ENCODE results near the gene FAM120B. TPM values are rescaled to one million over a fixed set of nuclear protein-coding genes. Genes with fewer than 3 reads are reported as not detected.

Gene FAM120B
- total and polyA plus RNA-seq, 2 experiments from 2014 or later, result 17.1 to 29.1 TPM

DNA sequence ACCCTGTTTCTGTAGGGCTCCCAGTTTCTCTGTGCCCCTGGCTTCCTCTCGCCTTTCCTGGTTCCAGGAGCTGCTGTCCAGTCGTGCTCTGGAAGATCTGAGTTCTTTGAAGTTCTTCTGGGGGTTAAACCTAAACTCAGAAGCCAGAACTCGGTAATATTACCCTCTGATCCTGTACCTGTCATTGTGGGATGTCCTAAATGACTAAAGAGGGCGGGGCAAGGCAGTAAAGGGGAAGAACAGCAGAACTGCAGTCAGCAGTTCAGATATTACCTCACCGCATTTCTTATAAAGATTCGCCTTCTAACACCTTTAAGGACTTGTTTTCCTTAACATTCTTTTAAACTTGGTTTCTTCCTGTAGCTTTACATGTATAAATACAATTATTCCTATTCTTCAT lies 63.9 kb downstream of the FAM120B start:
- no peak overlapping the region for H3K27ac ChIP-seq
- WGBS, 2 experiments (ENCODE audit: low coverage in 1 of 2, low lambda C conversion rate in 2 of 2, missing lambda C conversion rate in 2 of 2), result 84 to 92% methylated on average over 6 of the region's 6 CpGs
- H3K9ac ChIP-seq, result no peak overlapping the region
- H3K4me1 ChIP-seq (ENCODE audit: insufficient read depth), result no peaks in the 10 kb centered on the region
- H3K27me3 ChIP-seq (replicated peaks; ENCODE audit: insufficient read depth), result no peaks in the 10 kb centered on the region
- 0 out of 2 replicates have a peak, but pooled peaks cover 11% of the 10 kb centered on the region for H3K36me3 ChIP-seq (ENCODE audit: low read depth)
- H2AFZ ChIP-seq, result no peak overlapping the region
- no peaks in the 10 kb centered on the region for H3F3A ChIP-seq (ENCODE audit: insufficient read depth)
- no peaks in the 10 kb centered on the region for H4K20me1 ChIP-seq (ENCODE audit: insufficient read depth)
- in situ Hi-C loops (cut with MboI), result no loop called here
- H3K9me3 ChIP-seq (ENCODE audit: low read depth), result no peaks in the 10 kb centered on the region
- TF ChIP-seq EZH2phosphoT487 (IDR thresholded peaks at IDR 0.05; ENCODE audit: insufficient read depth, low read depth) (no peak), EZH2 (IDR thresholded peaks at IDR 0.05; ENCODE audit: insufficient read depth, poor library complexity, severe bottlenecking) (no peak)
- no peaks in the 10 kb centered on the region for H3K9me2 ChIP-seq (ENCODE audit: insufficient read depth)
- H3K79me2 ChIP-seq (ENCODE audit: insufficient read depth), result no peaks in the 10 kb centered on the region
- no peak overlapping the region for H3K4me3 ChIP-seq
- H3K4me2 ChIP-seq (ENCODE audit: unreplicated experiment), result no peak overlapping the region
- no peak for DNase-seq

DNA sequence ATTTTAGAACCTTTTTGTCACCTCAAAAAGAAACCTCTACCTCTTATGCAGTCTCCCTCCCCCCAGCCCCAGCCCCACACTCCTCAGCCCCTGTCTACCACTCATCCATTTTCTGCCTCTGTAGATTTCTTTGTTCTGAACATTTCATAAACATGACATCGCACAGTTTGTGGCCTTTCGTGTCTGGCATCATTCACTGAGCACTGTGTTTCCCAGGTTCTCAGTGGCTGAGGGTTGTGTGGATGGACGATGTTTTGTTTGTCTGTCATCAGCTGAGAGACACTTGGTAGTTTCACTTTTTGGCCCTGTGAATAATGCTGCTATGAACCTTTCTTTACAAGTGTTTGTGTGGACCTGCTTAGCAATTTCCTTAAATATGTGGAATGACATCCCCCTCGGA lies 64.5 kb downstream of the FAM120B start:
- Histone ChIP-seq H2AFZ (no peak overlapping the region), H3K4me1 (ENCODE audit: insufficient read depth) (no peaks in the 10 kb centered on the region), H3K9me3 (ENCODE audit: low read depth) (no peaks in the 10 kb centered on the region), H3K36me3 (ENCODE audit: low read depth) (0 out of 2 replicates have a peak, but pooled peaks cover 11% of the 10 kb centered on the region), H3K27me3 (replicated peaks; ENCODE audit: insufficient read depth) (no peaks in the 10 kb centered on the region), H3K79me2 (ENCODE audit: insufficient read depth) (no peaks in the 10 kb centered on the region), H3K27ac (no peak overlapping the region), H4K20me1 (ENCODE audit: insufficient read depth) (no peaks in the 10 kb centered on the region), H3K4me2 (ENCODE audit: unreplicated experiment) (no peak overlapping the region), H3F3A (ENCODE audit: insufficient read depth) (no peaks in the 10 kb centered on the region), H3K4me3 (no peak overlapping the region), H3K9me2 (ENCODE audit: insufficient read depth) (no peaks in the 10 kb centered on the region), H3K9ac (no peak overlapping the region)
- TF ChIP-seq EZH2 (IDR thresholded peaks at IDR 0.05; ENCODE audit: insufficient read depth, poor library complexity, severe bottlenecking), result no peak
- no peak for TF ChIP-seq EZH2phosphoT487 (IDR thresholded peaks at IDR 0.05; ENCODE audit: insufficient read depth, low read depth)
- in situ Hi-C loops (cut with MboI), result no loop called here
- WGBS, 2 experiments (ENCODE audit: low coverage in 1 of 2, low lambda C conversion rate in 2 of 2, missing lambda C conversion rate in 2 of 2), result 97% methylated on average over 4 of the region's 4 CpGs
- DNase-seq, result no peak

DNA sequence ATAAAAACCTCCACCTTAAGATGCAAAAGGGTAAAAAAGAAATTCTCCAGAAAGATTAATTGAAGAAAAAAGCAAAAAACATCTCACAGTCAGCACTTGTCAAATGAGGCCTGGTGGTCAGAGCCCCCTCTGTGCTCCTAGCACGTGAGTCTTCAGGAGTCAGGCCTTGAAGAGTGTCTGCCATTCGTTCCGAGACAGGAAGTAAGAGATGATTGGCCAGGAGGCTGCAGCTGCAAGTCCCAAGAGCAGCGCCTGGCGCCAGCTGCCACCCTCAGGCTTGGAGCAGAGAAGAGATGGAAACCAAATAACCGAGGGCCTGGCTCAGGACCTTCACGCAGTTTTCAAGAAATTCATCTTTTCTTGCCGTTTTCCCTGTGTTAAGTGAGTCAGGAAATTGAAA lies 65.0 kb downstream of the FAM120B start:
- H2AFZ ChIP-seq, result no peak overlapping the region
- WGBS, 2 experiments (ENCODE audit: low coverage in 1 of 2, low lambda C conversion rate in 2 of 2, missing lambda C conversion rate in 2 of 2), result 71 to 75% methylated on average over 8 of the region's 8 CpGs
- H4K20me1 ChIP-seq (ENCODE audit: insufficient read depth), result no peaks in the 10 kb centered on the region
- TF ChIP-seq EZH2phosphoT487 (IDR thresholded peaks at IDR 0.05; ENCODE audit: insufficient read depth, low read depth) (no peak), EZH2 (IDR thresholded peaks at IDR 0.05; ENCODE audit: insufficient read depth, poor library complexity, severe bottlenecking) (no peak)
- no peaks in the 10 kb centered on the region for H3K79me2 ChIP-seq (ENCODE audit: insufficient read depth)
- H3K9me3 ChIP-seq (ENCODE audit: low read depth), result no peaks in the 10 kb centered on the region
- no peak for DNase-seq
- H3K4me3 ChIP-seq, result no peak overlapping the region
- no peak overlapping the region for H3K9ac ChIP-seq
- H3K27me3 ChIP-seq (replicated peaks; ENCODE audit: insufficient read depth), result no peaks in the 10 kb centered on the region
- H3K36me3 ChIP-seq (ENCODE audit: low read depth), result 0 out of 2 replicates have a peak, but pooled peaks cover 11% of the 10 kb centered on the region
- H3K9me2 ChIP-seq (ENCODE audit: insufficient read depth), result no peaks in the 10 kb centered on the region
- H3K27ac ChIP-seq, result no peak overlapping the region
- no peaks in the 10 kb centered on the region for H3K4me1 ChIP-seq (ENCODE audit: insufficient read depth)
- in situ Hi-C loops (cut with MboI), result no loop called here
- no peak overlapping the region for H3K4me2 ChIP-seq (ENCODE audit: unreplicated experiment)
- no peaks in the 10 kb centered on the region for H3F3A ChIP-seq (ENCODE audit: insufficient read depth)

DNA sequence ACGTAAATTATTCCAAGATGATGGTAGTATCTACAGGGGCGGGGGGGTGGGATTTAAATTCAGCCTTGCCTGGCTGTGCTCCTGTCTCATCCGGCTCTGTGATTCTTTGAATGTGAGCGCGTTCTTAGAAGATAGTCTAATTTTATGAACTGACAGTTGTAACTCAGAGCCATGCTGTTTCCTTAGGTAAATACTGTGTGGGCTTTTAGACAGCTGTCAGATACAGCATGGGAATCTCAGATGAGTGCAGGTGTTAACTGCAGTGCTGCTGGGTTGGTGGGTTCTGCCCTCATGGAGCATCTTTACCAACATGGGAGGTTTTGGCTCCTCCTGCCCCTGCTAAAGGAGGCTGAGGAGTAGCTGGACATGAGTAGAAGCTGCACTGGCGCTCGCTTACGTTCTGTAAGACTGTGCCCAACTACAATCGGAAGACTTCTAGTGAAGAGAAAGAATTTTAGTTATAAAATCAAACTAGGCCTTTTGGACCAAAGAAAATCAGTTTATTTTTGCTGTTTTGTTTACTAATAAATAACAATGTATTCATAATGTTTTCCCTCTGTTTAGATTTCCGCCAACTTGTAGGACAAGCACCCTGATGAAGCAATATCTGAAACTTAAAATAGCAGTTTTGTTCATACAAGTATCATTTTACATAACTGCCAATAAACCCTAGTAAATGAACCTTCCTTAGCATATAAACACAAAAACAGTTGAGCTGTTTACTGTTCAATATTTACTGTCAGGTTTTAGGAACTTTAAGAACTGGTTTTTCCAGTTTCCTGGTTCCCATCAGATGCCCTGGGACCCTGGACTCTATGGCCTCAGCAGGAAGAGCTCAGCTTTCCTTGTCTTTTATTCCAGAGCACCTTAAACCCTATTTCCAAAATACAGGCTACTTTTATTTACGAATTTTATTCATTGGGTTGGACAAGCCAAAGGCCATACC lies 66.1 kb downstream of the FAM120B start:
- in situ Hi-C loops (cut with MboI), result no loop called here
- no peaks in the 10 kb centered on the region for H3K4me1 ChIP-seq (ENCODE audit: insufficient read depth)
- H3K27ac ChIP-seq, result no peak overlapping the region
- no peaks in the 10 kb centered on the region for H3K27me3 ChIP-seq (replicated peaks; ENCODE audit: insufficient read depth)
- H3K4me3 ChIP-seq, result no peak overlapping the region
- no peak for DNase-seq
- H3K9ac ChIP-seq, result no peak overlapping the region
- H3K4me2 ChIP-seq (ENCODE audit: unreplicated experiment), result no peak overlapping the region
- H4K20me1 ChIP-seq (ENCODE audit: insufficient read depth), result no peaks in the 10 kb centered on the region
- no peaks in the 10 kb centered on the region for H3F3A ChIP-seq (ENCODE audit: insufficient read depth)
- no peak overlapping the region for H2AFZ ChIP-seq
- H3K79me2 ChIP-seq (ENCODE audit: insufficient read depth), result no peaks in the 10 kb centered on the region
- no peaks in the 10 kb centered on the region for H3K9me3 ChIP-seq (ENCODE audit: low read depth)
- no peaks in the 10 kb centered on the region for H3K9me2 ChIP-seq (ENCODE audit: insufficient read depth)
- 0 out of 2 replicates have a peak, but pooled peaks cover 5% of the 10 kb centered on the region for H3K36me3 ChIP-seq (ENCODE audit: low read depth)
- TF ChIP-seq EZH2phosphoT487 (IDR thresholded peaks at IDR 0.05; ENCODE audit: insufficient read depth, low read depth) (no peak), EZH2 (IDR thresholded peaks at IDR 0.05; ENCODE audit: insufficient read depth, poor library complexity, severe bottlenecking) (no peak)
- 97 to 98% methylated on average over 11 of the region's 11 CpGs for WGBS, 2 experiments (ENCODE audit: low coverage in 1 of 2, low lambda C conversion rate in 2 of 2, missing lambda C conversion rate in 2 of 2)
